Prostate gland (tissue), 2 donors: ENCODE measurements around the gene DLGAP1. TPM values are rescaled to one million over a fixed set of nuclear protein-coding genes. Genes with fewer than 3 reads are reported as not detected.
A peak's percentile ranks its signal among the peaks of the same experiment; 100 is the strongest.

Experiments
- DNase-seq: peaks from one replicate; pipeline ENCODE4 v3.0.0-alpha.2; 2019; ENCODE audit warnings: low spot score
- H3K27ac ChIP-seq, 2 donors: fragments of 200-600 bp; sonication (generic); 2 replicates each; pipeline ENCODE4 v1.5.1; 2017 to 2019
- H3K27me3 ChIP-seq: fragments of 200-600 bp; sonication (generic); replicated peaks from 2 replicates; pipeline ENCODE4 v1.5.1; 2019; ENCODE audit not compliant: insufficient read depth
- H3K36me3 ChIP-seq, 2 donors: fragments of 200-600 bp; sonication (generic); 1 replicate in 1 of 2; 2 replicates in 1 of 2; pipeline versions ENCODE4 v1.5.1 to v1.8.1; 2017 to 2019
- H3K4me1 ChIP-seq: fragments of 200-600 bp; sonication (generic); replicated peaks from 2 replicates; pipeline ENCODE4 v1.5.1; 2019
- H3K4me3 ChIP-seq, 2 donors: fragments of 200-600 bp; sonication (generic); 2 replicates each; pipeline ENCODE4 v1.5.1; 2017 to 2019
- H3K9me3 ChIP-seq: fragments of 200-600 bp; sonication (generic); 2 replicates; pipeline ENCODE4 v1.5.1; 2017
- CTCF ChIP-seq, 4 experiments: fragments of 200-600 bp in 2 of 4; fragments of 450-650 bp in 2 of 4; sonication (generic) in 2 of 4; IDR thresholded peaks; 1 replicate in 3 of 4; 2 replicates in 1 of 4; pipeline ENCODE4 v1.5.1; 2016 to 2019; ENCODE audit warnings: antibody characterized with exemption in 4 of 4, mild to moderate bottlenecking in 2 of 4, moderate library complexity in 2 of 4
- POLR2A ChIP-seq: fragments of 450-650 bp; IDR thresholded peaks from one replicate; pipeline ENCODE4 v1.6.1; 2016; ENCODE audit warnings: antibody characterized with exemption, mild to moderate bottlenecking
- POLR2AphosphoS5 ChIP-seq: sonication (generic); formaldehyde crosslinking; IDR thresholded peaks from one replicate; pipeline ENCODE4 v1.6.1; 2017; ENCODE audit warnings: antibody characterized with exemption
- WGBS: methylation state at CpG from one replicate; pipeline ENCODE4 v1.1.5; 2018; 5-methylcytosine and 5-hydroxymethylcytosine counted together
- intact Hi-C: fragments of 100-400 bp; cut with DNase I; formaldehyde crosslinking; loops from one replicate; pipeline ENCODE4 v1.14.2; 2022
- total RNA-seq, 2 donors: library from RNA; depleted of rRNA; stranded (reverse); fragments of >200 nt; gene quantifications; one replicate each; pipeline ENCODE4 v1.1.0, GENCODE V29; 2016

Gene DLGAP1
- total RNA-seq, 2 donors from 2014 or later, result 42.2 to 66.7 TPM

GRCh38 chr18:4068552-4069158 lies 386.5 kb downstream of the DLGAP1 start:
- Histone ChIP-seq H3K9me3 (no peaks in the 10 kb centered on the region), H3K36me3 (no peaks in the 10 kb centered on the region), H3K4me3 (no peak overlapping the region), H3K27ac (no peak overlapping the region), H3K4me1 (no peaks in the 10 kb centered on the region), H3K27me3 (no peaks in the 10 kb centered on the region)
- peak; percentile 13 for DNase-seq
- intact Hi-C loops, result no loop called here
- WGBS, result 19% methylated on average over 5 of the region's 5 CpGs
- TF ChIP-seq CTCF (IDR thresholded peaks at IDR 0.05), result peak; percentile 12 to 49 (median 44)
- no peak for TF ChIP-seq POLR2AphosphoS5

- Histone ChIP-seq H3K4me3 (no peak overlapping the region), H3K36me3 (no peaks in the 10 kb centered on the region), H3K4me1 (no peaks in the 10 kb centered on the region), H3K9me3 (no peaks in the 10 kb centered on the region), H3K27me3 (no peaks in the 10 kb centered on the region), H3K27ac (no peak overlapping the region)
- DNase-seq, result no peak
- intact Hi-C loops, result no loop called here
- TF ChIP-seq POLR2A (no peak), POLR2AphosphoS5 (no peak), CTCF (IDR thresholded peaks at IDR 0.05) (no peak)
Observed at GRCh38 chr18:4063545-4063944, 391.6 kb downstream of the DLGAP1 start.

- Histone ChIP-seq H3K4me3 (no peak overlapping the region), H3K9me3 (no peaks in the 10 kb centered on the region), H3K36me3 (no peaks in the 10 kb centered on the region), H3K27me3 (no peaks in the 10 kb centered on the region), H3K27ac (no peak overlapping the region), H3K4me1 (no peaks in the 10 kb centered on the region)
- 76% methylated on average over 5 of the region's 5 CpGs for WGBS
- no peak for DNase-seq
- intact Hi-C loops, result no loop called here
- TF ChIP-seq POLR2A (no peak), POLR2AphosphoS5 (no peak), CTCF (IDR thresholded peaks at IDR 0.05) (no peak)
Observed at GRCh38 chr18:4060427-4061281, 394.5 kb downstream of the DLGAP1 start.

- H3K27ac ChIP-seq, result no peak overlapping the region
- WGBS, result 33% methylated on average over 1 of the region's 1 CpG
- H3K4me3 ChIP-seq, result no peak overlapping the region
- intact Hi-C loops, result no loop called here
- no peaks in the 10 kb centered on the region for H3K27me3 ChIP-seq
- no peaks in the 10 kb centered on the region for H3K4me1 ChIP-seq
- DNase-seq, result no peak
- TF ChIP-seq POLR2AphosphoS5 (no peak), POLR2A (no peak), CTCF (IDR thresholded peaks at IDR 0.05) (no peak)
- no peaks in the 10 kb centered on the region for H3K36me3 ChIP-seq
- H3K9me3 ChIP-seq, result no peaks in the 10 kb centered on the region
Observed at GRCh38 chr18:4058179-4058578, 396.9 kb downstream of the DLGAP1 start.
